ENCODE data around the gene SCTR. TPM values are rescaled to one million over a fixed set of nuclear protein-coding genes. Genes with fewer than 3 reads are reported as not detected.

SCTR gene
- total RNA-seq, 4 donors from 2014 or later, result not detected

DNA sequence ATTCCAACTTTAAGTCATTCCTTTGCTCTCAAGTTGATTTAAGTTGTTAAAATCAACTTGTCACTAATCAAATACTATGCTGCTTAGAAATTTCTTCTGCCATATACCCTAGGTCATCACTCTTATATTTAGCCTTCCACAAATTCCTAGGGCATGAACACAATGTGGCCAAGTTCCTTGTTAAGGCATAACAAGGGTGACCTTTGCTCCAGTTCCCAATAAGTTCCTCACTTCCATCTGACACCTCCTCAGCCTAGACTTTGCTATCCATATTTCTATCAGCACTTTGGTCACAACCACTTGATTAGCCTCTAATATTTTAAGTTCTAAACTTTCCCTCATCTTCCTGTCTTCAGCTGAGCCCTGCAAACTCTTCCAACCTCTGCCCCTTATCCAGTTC lies 102.5 kb downstream of the SCTR start:
- Histone ChIP-seq H3K4me1 (peaks cover 8 to 12% (median 11%) of the 10 kb centered on the region in 3 donors), H3K27ac (no peak overlapping the region), H3K27me3 (no peaks in the 10 kb centered on the region), H3K9me3 (peaks cover 0 to 4% (median 0%) of the 10 kb centered on the region in 3 donors), H3K4me3 (no peak overlapping the region), H3K36me3 (no peaks in the 10 kb centered on the region)
- TF ChIP-seq, protein P1, sequence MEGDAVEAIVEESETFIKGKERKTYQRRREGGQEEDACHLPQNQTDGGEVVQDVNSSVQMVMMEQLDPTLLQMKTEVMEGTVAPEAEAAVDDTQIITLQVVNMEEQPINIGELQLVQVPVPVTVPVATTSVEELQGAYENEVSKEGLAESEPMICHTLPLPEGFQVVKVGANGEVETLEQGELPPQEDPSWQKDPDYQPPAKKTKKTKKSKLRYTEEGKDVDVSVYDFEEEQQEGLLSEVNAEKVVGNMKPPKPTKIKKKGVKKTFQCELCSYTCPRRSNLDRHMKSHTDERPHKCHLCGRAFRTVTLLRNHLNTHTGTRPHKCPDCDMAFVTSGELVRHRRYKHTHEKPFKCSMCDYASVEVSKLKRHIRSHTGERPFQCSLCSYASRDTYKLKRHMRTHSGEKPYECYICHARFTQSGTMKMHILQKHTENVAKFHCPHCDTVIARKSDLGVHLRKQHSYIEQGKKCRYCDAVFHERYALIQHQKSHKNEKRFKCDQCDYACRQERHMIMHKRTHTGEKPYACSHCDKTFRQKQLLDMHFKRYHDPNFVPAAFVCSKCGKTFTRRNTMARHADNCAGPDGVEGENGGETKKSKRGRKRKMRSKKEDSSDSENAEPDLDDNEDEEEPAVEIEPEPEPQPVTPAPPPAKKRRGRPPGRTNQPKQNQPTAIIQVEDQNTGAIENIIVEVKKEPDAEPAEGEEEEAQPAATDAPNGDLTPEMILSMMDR (IDR thresholded peaks at IDR 0.05), result no peak
- TF ChIP-seq POLR2A (IDR thresholded peaks at IDR 0.05), result no peak
- intact Hi-C loops (cut with DNase I), result no loop called here
- no peak for DNase-seq

DNA sequence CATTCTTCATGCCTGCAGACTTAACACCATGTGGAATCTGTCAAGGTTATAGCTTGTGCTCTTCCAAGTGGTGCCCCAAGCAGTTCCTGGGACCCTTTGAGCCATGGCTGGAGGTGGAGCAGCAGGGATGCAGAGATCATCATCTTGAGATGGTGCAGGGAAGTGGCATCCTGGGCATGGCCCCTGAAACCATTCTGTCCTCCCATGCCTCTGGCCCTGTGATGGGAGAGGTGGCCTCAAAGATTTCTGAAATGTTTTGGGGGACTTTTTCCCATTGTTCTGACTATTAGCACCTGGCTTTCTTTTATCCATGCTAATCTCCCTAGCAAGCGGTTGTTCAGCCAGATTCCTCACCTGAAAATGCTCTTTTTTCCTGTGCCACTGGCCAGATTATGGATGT lies 103.0 kb downstream of the SCTR start:
- no peak for DNase-seq
- no peaks in the 10 kb centered on the region for H3K27me3 ChIP-seq
- TF ChIP-seq, protein P1 (IDR thresholded peaks at IDR 0.05), result no peak
- no peak for TF ChIP-seq POLR2A (IDR thresholded peaks at IDR 0.05)
- H3K27ac ChIP-seq, result no peak overlapping the region
- WGBS, 2 donors, result 83 to 100% methylated on average over 1 of the region's 1 CpG
- H3K36me3 ChIP-seq, result no peaks in the 10 kb centered on the region
- intact Hi-C loops (cut with DNase I), result no loop called here
- peaks cover 0 to 4% (median 0%) of the 10 kb centered on the region in 3 donors for H3K9me3 ChIP-seq
- no peak overlapping the region for H3K4me3 ChIP-seq
- H3K4me1 ChIP-seq, result peaks cover 4 to 7% (median 7%) of the 10 kb centered on the region in 3 donors

DNA sequence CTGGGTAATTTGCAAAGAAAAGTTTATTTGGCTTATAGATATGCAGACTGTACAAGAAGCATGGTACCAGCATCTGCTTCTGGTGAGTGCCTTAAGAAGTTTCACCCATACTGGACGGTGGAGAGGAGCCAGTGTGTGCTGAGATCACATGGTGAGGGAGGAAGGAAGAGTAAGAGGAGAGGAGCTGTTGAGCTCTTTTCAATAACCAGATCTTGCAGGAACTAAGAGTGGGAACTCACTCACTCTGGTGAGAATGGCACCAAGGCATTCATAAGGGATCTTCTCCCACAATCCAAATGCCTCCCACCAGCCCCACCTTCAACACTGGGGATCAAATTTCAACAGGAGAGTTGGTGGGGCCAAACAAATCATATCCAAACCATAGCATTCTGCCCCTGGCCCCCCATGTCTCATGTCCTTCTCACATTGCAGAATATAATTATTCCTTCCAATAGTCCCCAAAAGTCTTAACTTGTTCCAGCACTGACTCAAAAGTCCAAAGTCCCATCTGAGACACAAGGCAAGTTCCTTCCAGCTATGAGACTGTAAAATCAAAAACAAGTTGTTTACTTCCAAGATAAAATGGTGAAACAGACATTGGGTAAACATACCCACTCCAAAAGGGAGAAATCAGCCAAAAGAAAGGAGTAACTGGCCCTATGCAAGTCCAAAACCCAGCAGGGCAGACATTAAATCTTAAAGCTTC lies 104.3 kb downstream of the SCTR start:
- no peak for DNase-seq
- Histone ChIP-seq H3K27ac (no peak overlapping the region), H3K36me3 (no peaks in the 10 kb centered on the region), H3K9me3 (peaks cover 0 to 4% (median 0%) of the 10 kb centered on the region in 3 donors), H3K27me3 (no peaks in the 10 kb centered on the region), H3K4me3 (no peak overlapping the region), H3K4me1 (no peaks in the 10 kb centered on the region)
- 67 to 87% methylated on average over 1 of the region's 1 CpG for WGBS, 2 donors
- TF ChIP-seq POLR2A (IDR thresholded peaks at IDR 0.05), result no peak
- TF ChIP-seq, protein P1 (IDR thresholded peaks at IDR 0.05), result no peak
- intact Hi-C loops (cut with DNase I), result no loop called here

DNA sequence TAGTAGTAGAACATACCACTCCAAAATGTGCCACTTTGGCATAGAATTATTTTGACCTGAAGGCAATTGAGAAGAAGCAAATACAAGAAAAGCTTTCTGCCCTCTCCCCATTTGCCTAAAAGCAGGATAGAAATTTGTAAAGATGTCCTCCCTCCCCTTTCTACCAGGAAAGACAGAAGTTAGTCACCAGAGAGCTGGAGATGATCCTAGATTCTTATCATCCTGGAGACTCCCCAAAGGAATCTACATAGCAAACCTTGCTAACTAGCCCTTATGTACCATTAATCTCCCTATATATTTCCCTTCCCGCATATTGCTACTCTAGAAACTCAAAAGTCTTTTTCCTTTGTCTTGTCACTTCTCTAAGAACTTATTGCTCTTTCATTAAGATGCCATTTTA lies 105.2 kb downstream of the SCTR start:
- Histone ChIP-seq H3K4me1 (no peaks in the 10 kb centered on the region), H3K27me3 (no peaks in the 10 kb centered on the region), H3K9me3 (peaks cover 0 to 4% (median 0%) of the 10 kb centered on the region in 3 donors), H3K27ac (no peak overlapping the region), H3K36me3 (no peaks in the 10 kb centered on the region), H3K4me3 (no peak overlapping the region)
- no peak for TF ChIP-seq POLR2A (IDR thresholded peaks at IDR 0.05)
- TF ChIP-seq, protein P1 (IDR thresholded peaks at IDR 0.05), result no peak
- intact Hi-C loops (cut with DNase I), result no loop called here
- DNase-seq, result no peak
- WGBS, 2 donors, result 71 to 83% methylated on average over 1 of the region's 1 CpG

DNA sequence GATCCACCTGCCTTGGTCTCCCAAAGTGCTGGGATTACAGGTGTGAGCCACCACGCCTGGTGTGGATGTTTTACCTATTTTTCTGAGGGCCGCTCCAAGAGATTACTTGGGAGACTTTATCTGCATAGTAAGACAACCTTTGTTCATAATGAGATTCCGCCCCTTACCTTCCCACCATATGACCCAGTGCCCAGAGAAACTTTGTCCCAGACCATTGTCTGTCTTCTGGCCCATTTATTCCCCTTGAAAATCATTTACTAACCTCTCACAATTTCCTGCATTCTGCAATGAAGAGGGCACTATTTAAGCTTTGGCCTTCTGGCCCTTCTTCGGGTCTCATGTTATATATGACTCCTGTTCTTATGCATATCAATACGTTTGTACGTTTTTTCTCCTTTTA lies 106.4 kb downstream of the SCTR start:
- WGBS, 2 donors, result 92 to 95% methylated on average over 6 of the region's 6 CpGs
- no peaks in the 10 kb centered on the region for H3K27me3 ChIP-seq
- no peak overlapping the region for H3K4me3 ChIP-seq
- H3K9me3 ChIP-seq, result peaks cover 0 to 4% (median 0%) of the 10 kb centered on the region in 3 donors
- no peaks in the 10 kb centered on the region for H3K36me3 ChIP-seq
- no peak for DNase-seq
- H3K4me1 ChIP-seq, result no peaks in the 10 kb centered on the region
- intact Hi-C loops (cut with DNase I), result no loop called here
- no peak overlapping the region for H3K27ac ChIP-seq
- TF ChIP-seq POLR2A (IDR thresholded peaks at IDR 0.05), result no peak
- TF ChIP-seq, protein P1 (IDR thresholded peaks at IDR 0.05), result no peak
